ENCODE results near the gene CLRN3.

Gene CLRN3

DNA sequence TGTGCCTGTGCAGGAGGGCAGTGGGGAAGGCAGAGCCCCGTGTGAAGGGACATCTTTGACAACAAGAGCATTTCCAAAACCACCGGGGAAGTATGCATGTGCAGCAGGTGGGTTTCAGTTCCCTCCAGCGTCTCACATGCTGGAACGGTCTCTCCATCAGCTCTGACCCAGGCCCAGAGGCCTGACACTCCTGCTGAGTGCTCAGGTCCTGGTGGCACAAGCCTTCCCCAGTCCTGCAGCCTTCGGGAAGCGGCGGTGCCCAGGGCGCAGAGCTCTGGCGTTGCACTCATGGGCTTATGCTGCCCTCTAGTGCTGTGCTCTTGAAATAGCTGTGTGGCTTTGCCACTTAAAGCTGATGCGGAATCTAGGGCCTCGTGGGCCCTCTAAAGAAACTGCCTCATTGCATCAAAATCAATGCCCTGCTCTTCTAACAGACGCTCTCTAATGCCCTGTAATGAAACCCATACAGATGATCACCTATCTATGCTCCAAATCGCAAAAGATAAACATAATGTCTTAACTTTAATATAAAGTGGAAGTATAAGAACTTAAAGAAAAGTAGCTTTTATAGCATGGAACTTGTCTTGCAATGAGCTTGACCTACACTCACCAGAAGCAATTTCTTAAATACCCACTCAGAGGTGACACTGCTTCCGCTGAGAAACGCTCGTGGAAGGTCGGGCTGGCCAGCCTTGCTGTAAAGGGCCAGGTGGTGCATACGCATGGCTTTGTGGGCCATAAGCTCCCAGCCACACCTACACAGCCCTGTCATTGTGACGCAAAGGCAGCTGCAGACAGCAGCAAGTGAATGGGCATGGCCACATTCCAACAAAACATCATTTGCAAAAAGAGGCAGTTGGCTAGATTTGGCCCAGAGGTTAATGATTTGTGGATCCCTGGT, 38.6 kb downstream of the CLRN3 start:
- 42% methylated on average over 18 of the region's 19 CpGs for WGBS
- Histone ChIP-seq H3K4me1 (ENCODE audit: insufficient read depth, low read length) (0 out of 2 replicates have a peak, but pooled peaks cover 7% of the 10 kb centered on the region), H3K36me3 (ENCODE audit: insufficient read depth, low read length) (no peaks in the 10 kb centered on the region), H3K9ac (ENCODE audit: low read depth, low read length) (no peak overlapping the region), H3K27me3 (ENCODE audit: insufficient read depth, low read length) (peaks cover 23% of the 10 kb centered on the region; the same call in 1 of the 2 replicates), H3K27ac (ENCODE audit: low read depth, low read length) (no peak overlapping the region), H3K4me3 (ENCODE audit: low read length) (no peak overlapping the region), H3K9me3 (ENCODE audit: insufficient read depth, low read depth, low read length) (no peaks in the 10 kb centered on the region)

DNA sequence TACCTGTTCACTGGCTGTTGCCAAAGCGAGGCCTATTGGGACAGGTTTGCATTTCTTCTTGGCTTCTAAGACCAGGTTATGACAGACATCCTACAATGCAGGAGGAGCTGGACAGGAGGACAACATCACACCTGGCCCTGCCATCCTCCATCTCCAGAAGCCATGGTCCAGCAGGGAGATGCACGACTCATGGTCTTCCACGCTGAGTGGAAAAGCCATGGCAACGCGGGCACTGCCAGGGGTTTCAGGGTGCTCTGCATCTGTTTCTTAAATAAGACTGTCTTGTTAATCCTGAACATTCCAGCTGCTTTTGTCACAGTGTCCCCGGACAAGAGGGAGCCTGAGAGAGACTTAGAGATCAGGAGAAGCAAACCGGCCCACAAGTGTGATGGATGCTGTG, 40.3 kb downstream of the CLRN3 start:
- peaks cover 24% of the 10 kb centered on the region; the same call in 1 of the 2 replicates for H3K27me3 ChIP-seq (ENCODE audit: insufficient read depth, low read length)
- WGBS, result 95% methylated on average over 7 of the region's 7 CpGs

DNA sequence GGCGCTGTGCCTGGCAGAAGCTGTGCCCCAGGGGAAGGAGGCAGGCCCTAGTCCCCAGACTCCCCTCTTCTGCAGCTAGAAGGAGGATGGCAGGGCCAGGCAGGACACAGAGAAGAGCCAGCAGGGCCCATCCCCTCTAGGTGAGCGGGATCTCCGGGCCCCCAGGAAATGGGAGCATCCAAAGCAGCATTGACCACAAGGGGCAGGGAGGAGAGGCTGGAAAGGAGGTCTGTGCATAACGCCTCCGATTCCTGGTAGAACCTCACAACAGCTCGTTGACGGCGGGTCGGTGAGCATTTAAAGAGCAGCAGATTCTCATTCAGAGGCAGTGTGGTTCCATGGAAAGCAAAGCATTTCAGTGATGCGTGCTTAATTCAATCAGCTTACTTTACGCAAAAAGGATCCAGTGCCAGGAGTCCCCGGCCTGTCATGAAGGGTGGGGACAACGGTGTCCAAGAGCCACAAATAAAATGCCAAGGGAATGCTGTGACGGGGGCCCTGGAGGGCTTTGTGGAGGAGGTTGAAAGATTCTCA, 41.0 kb downstream of the CLRN3 start:
- WGBS, result 93% methylated on average over 14 of the region's 14 CpGs
- Histone ChIP-seq H3K4me1 (ENCODE audit: insufficient read depth, low read length) (0 out of 2 replicates have a peak, but pooled peaks cover 7% of the 10 kb centered on the region), H3K36me3 (ENCODE audit: insufficient read depth, low read length) (no peaks in the 10 kb centered on the region), H3K9me3 (ENCODE audit: insufficient read depth, low read depth, low read length) (no peaks in the 10 kb centered on the region), H3K27me3 (ENCODE audit: insufficient read depth, low read length) (peaks cover 27% of the 10 kb centered on the region; the same call in 1 of the 2 replicates), H3K27ac (ENCODE audit: low read depth, low read length) (no peak overlapping the region), H3K4me3 (ENCODE audit: low read length) (no peak overlapping the region), H3K9ac (ENCODE audit: low read depth, low read length) (no peak overlapping the region)

More for the DNA sequence above, 40.3 kb downstream of the CLRN3 start:
- no peak overlapping the region for H3K9ac ChIP-seq (ENCODE audit: low read depth, low read length)
- 0 out of 2 replicates have a peak, but pooled peaks cover 7% of the 10 kb centered on the region for H3K4me1 ChIP-seq (ENCODE audit: insufficient read depth, low read length)
- H3K4me3 ChIP-seq (ENCODE audit: low read length), result no peak overlapping the region
- no peaks in the 10 kb centered on the region for H3K9me3 ChIP-seq (ENCODE audit: insufficient read depth, low read depth, low read length)
- no peak overlapping the region for H3K27ac ChIP-seq (ENCODE audit: low read depth, low read length)
- no peaks in the 10 kb centered on the region for H3K36me3 ChIP-seq (ENCODE audit: insufficient read depth, low read length)

- Histone ChIP-seq H3K36me3 (ENCODE audit: insufficient read depth, low read length) (no peaks in the 10 kb centered on the region), H3K4me3 (ENCODE audit: low read length) (no peak overlapping the region), H3K9ac (ENCODE audit: low read depth, low read length) (no peak overlapping the region), H3K27me3 (ENCODE audit: insufficient read depth, low read length) (peaks cover 35% of the 10 kb centered on the region; the same call in 1 of the 2 replicates), H3K4me1 (ENCODE audit: insufficient read depth, low read length) (0 out of 2 replicates have a peak, but pooled peaks cover 7% of the 10 kb centered on the region), H3K27ac (ENCODE audit: low read depth, low read length) (no peak overlapping the region), H3K9me3 (ENCODE audit: insufficient read depth, low read depth, low read length) (no peaks in the 10 kb centered on the region)
- WGBS, result 89% methylated on average over 10 of the region's 10 CpGs
Measured at GRCh38 chr10:127850944-127851343, 41.8 kb downstream of the CLRN3 start.

DNA sequence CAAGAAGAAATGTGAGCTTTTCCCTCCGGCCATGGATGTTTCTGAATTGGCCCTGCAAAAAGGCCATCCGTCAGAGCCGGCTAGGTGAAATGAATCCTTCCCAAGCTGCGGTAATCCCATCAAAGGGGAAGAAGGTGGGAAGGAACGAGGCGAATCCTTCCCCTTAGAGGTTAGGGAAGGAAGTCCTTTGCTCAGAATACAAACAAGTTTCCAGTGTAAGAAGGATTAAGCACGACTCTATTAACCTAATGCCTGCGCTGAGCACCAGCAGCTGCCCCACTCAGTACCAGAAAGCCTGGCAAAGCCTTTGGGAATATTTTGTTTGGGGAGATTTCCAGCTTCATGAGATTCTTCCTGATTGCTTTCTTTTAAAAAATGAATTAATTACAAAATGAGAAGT, 42.8 kb downstream of the CLRN3 start:
- no peak overlapping the region for H3K9ac ChIP-seq (ENCODE audit: low read depth, low read length)
- no peaks in the 10 kb centered on the region for H3K36me3 ChIP-seq (ENCODE audit: insufficient read depth, low read length)
- H3K9me3 ChIP-seq (ENCODE audit: insufficient read depth, low read depth, low read length), result no peaks in the 10 kb centered on the region
- no peak overlapping the region for H3K4me3 ChIP-seq (ENCODE audit: low read length)
- 69% methylated on average over 8 of the region's 8 CpGs for WGBS
- 0 out of 2 replicates have a peak, but pooled peaks cover 7% of the 10 kb centered on the region for H3K4me1 ChIP-seq (ENCODE audit: insufficient read depth, low read length)
- no peak overlapping the region for H3K27ac ChIP-seq (ENCODE audit: low read depth, low read length)
- peaks cover 38% of the 10 kb centered on the region; the same call in 1 of the 2 replicates for H3K27me3 ChIP-seq (ENCODE audit: insufficient read depth, low read length)

DNA sequence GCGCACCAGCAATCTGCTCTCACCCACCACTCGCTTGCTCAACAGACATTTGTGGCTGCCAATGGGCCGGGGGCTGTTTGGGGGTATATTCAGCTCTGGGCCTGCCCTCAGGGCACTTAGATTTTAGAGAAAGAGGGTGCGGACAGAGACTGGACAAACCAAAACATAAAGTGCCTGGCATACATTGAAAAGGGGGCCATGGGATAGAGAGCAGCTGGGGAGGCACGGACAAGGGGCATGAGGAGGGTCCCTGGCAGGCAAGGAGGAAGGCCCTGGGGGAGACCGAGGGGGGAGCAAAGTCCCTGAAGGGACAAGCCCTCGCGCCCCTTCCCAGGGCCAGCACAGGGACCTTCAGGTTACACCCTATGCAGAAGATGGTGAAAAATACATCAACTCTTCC, 43.5 kb downstream of the CLRN3 start:
- no peaks in the 10 kb centered on the region for H3K36me3 ChIP-seq (ENCODE audit: insufficient read depth, low read length)
- H3K4me3 ChIP-seq (ENCODE audit: low read length), result no peak overlapping the region
- H3K9ac ChIP-seq (ENCODE audit: low read depth, low read length), result no peak overlapping the region
- no peak overlapping the region for H3K27ac ChIP-seq (ENCODE audit: low read depth, low read length)
- H3K4me1 ChIP-seq (ENCODE audit: insufficient read depth, low read length), result 0 out of 2 replicates have a peak, but pooled peaks cover 7% of the 10 kb centered on the region
- no peaks in the 10 kb centered on the region for H3K9me3 ChIP-seq (ENCODE audit: insufficient read depth, low read depth, low read length)
- peaks cover 38% of the 10 kb centered on the region; the same call in 1 of the 2 replicates for H3K27me3 ChIP-seq (ENCODE audit: insufficient read depth, low read length)
- WGBS, result 94% methylated on average over 8 of the region's 8 CpGs

GRCh38 chr10:127848226-127848625, 44.5 kb downstream of the CLRN3 start:
- H3K27me3 ChIP-seq (ENCODE audit: insufficient read depth, low read length), result peaks cover 40% of the 10 kb centered on the region; the same call in 1 of the 2 replicates
- 0 out of 2 replicates have a peak, but pooled peaks cover 7% of the 10 kb centered on the region for H3K4me1 ChIP-seq (ENCODE audit: insufficient read depth, low read length)
- no peak overlapping the region for H3K4me3 ChIP-seq (ENCODE audit: low read length)
- H3K27ac ChIP-seq (ENCODE audit: low read depth, low read length), result no peak overlapping the region
- H3K9ac ChIP-seq (ENCODE audit: low read depth, low read length), result no peak overlapping the region
- 96% methylated on average over 6 of the region's 6 CpGs for WGBS
- H3K36me3 ChIP-seq (ENCODE audit: insufficient read depth, low read length), result no peaks in the 10 kb centered on the region
- H3K9me3 ChIP-seq (ENCODE audit: insufficient read depth, low read depth, low read length), result no peaks in the 10 kb centered on the region

- no peak overlapping the region for H3K27ac ChIP-seq (ENCODE audit: low read depth, low read length)
- peaks cover 31% of the 10 kb centered on the region; the same call in 1 of the 2 replicates for H3K27me3 ChIP-seq (ENCODE audit: insufficient read depth, low read length)
- H3K9me3 ChIP-seq (ENCODE audit: insufficient read depth, low read depth, low read length), result no peaks in the 10 kb centered on the region
- no peak overlapping the region for H3K4me3 ChIP-seq (ENCODE audit: low read length)
- H3K4me1 ChIP-seq (ENCODE audit: insufficient read depth, low read length), result 0 out of 2 replicates have a peak, but pooled peaks cover 7% of the 10 kb centered on the region
- WGBS, result 91% methylated on average over 7 of the region's 7 CpGs
- H3K36me3 ChIP-seq (ENCODE audit: insufficient read depth, low read length), result no peaks in the 10 kb centered on the region
- no peak overlapping the region for H3K9ac ChIP-seq (ENCODE audit: low read depth, low read length)
Measured at GRCh38 chr10:127845756-127846155, 47.0 kb downstream of the CLRN3 start.

- Histone ChIP-seq H3K9me3 (ENCODE audit: insufficient read depth, low read depth, low read length) (no peaks in the 10 kb centered on the region), H3K36me3 (ENCODE audit: insufficient read depth, low read length) (no peaks in the 10 kb centered on the region), H3K4me3 (ENCODE audit: low read length) (no peak overlapping the region), H3K9ac (ENCODE audit: low read depth, low read length) (no peak overlapping the region), H3K27ac (ENCODE audit: low read depth, low read length) (no peak overlapping the region), H3K27me3 (ENCODE audit: insufficient read depth, low read length) (peaks cover 13% of the 10 kb centered on the region; the same call in 1 of the 2 replicates), H3K4me1 (ENCODE audit: insufficient read depth, low read length) (no peaks in the 10 kb centered on the region)
- WGBS, result 91% methylated on average over 13 of the region's 13 CpGs
Measured at GRCh38 chr10:127840884-127841283, 51.9 kb downstream of the CLRN3 start.

DNA sequence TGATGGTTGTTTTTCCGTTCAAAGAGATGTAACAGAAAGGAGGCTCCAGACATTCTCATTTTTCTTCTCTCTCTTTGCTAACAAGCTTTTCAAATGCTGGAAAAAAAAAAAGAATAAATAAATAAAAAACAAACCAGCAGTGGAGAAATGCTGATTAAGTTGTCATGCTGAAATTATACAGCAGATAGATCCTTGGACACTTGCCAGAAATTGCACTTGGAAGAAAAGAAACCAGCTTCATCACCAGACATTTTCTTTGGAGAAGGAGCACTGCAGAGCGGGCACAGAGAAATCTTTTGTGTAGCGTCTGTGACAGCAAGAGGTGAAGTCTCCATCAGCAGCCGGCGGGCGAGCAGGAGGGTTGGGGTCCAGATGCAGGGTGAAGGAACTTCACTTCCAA, 55.8 kb downstream of the CLRN3 start:
- no peak overlapping the region for H3K4me3 ChIP-seq (ENCODE audit: low read length)
- H3K27ac ChIP-seq (ENCODE audit: low read depth, low read length), result no peak overlapping the region
- H3K36me3 ChIP-seq (ENCODE audit: insufficient read depth, low read length), result no peaks in the 10 kb centered on the region
- 93% methylated on average over 5 of the region's 6 CpGs for WGBS
- H3K4me1 ChIP-seq (ENCODE audit: insufficient read depth, low read length), result no peaks in the 10 kb centered on the region
- no peaks in the 10 kb centered on the region for H3K9me3 ChIP-seq (ENCODE audit: insufficient read depth, low read depth, low read length)
- no peak overlapping the region for H3K9ac ChIP-seq (ENCODE audit: low read depth, low read length)
- H3K27me3 ChIP-seq (ENCODE audit: insufficient read depth, low read length), result peaks cover 3% of the 10 kb centered on the region; the same call in 1 of the 2 replicates

DNA sequence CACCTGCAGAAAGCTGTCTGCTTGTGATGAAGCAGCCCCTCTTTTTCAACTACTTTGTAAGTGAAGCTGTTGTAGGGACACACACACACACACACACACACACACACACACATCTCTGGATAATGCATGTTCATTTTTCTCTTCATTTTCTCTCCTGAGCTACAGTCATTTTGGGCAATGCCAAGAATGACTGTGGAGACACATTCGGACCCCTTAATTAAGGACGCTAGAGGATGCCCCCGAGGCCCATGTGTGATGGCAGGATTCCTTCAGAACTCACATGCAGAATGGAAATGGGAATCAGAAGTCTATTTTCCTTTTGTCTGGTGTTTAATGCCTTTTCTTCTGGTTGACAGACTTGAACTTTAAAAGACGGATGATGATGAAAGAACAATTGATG, 56.6 kb downstream of the CLRN3 start:
- H3K4me1 ChIP-seq (ENCODE audit: insufficient read depth, low read length), result no peaks in the 10 kb centered on the region
- H3K9me3 ChIP-seq (ENCODE audit: insufficient read depth, low read depth, low read length), result no peaks in the 10 kb centered on the region
- no peak overlapping the region for H3K4me3 ChIP-seq (ENCODE audit: low read length)
- 91% methylated on average over 4 of the region's 4 CpGs for WGBS
- H3K27ac ChIP-seq (ENCODE audit: low read depth, low read length), result no peak overlapping the region
- H3K9ac ChIP-seq (ENCODE audit: low read depth, low read length), result no peak overlapping the region
- no peaks in the 10 kb centered on the region for H3K36me3 ChIP-seq (ENCODE audit: insufficient read depth, low read length)
- H3K27me3 ChIP-seq (ENCODE audit: insufficient read depth, low read length), result peaks cover 3% of the 10 kb centered on the region; the same call in 1 of the 2 replicates

All from HUES64 (cell line).